ENCODE data around the gene BICRAL.

Gene BICRAL

GRCh38 chr6:42911171-42912021 lies 129.5 kb downstream of the BICRAL start:
- no peak for DNase-seq (ENCODE audit: extremely low read depth, low read depth)
- TF ChIP-seq CTCF (IDR thresholded peaks at IDR 0.05; ENCODE audit: low read depth, low read length): no peak

- no peak for TF ChIP-seq CTCF (IDR thresholded peaks at IDR 0.05; ENCODE audit: low read depth, low read length)
- DNase-seq (ENCODE audit: extremely low read depth, low read depth): no peak
These were observed 132.7 kb downstream of the BICRAL start for GRCh38 chr6:42914546-42914945.

GRCh38 chr6:42915732-42916131 lies 133.9 kb downstream of the BICRAL start, which contains the start of gene PTCRA:
TSS of gene PTCRA (plus strand) at chr6:42916053. CDS start at chr6:42916070, 17 bp downstream.
- DNase-seq (ENCODE audit: extremely low read depth, low read depth): no peak
- no peak for TF ChIP-seq CTCF (IDR thresholded peaks at IDR 0.05; ENCODE audit: low read depth, low read length)

- no peak for DNase-seq (ENCODE audit: extremely low read depth, low read depth)
- no peak for TF ChIP-seq CTCF (IDR thresholded peaks at IDR 0.05; ENCODE audit: low read depth, low read length)
These were observed 134.4 kb downstream of the BICRAL start for GRCh38 chr6:42916288-42916687.
